PC-3 (cell line): ENCODE results near the gene TMEM87B.

ENCODE experiments used
- EZH2 ChIP-seq: fragments of 300-600 bp; sonication (generic); IDR thresholded peaks from one replicate; pipeline ENCODE4 v1.6.1; 2017; ENCODE audit warnings: antibody characterized with exemption, mild to moderate bottlenecking, low read length; ENCODE audit not compliant: unreplicated experiment
- EZH2phosphoT487 ChIP-seq: fragments of 300-600 bp; sonication (generic); IDR thresholded peaks from 2 replicates; pipeline ENCODE4 v1.6.1; 2018; ENCODE audit warnings: mild to moderate bottlenecking, antibody characterized with exemption, low read length, borderline replicate concordance
- TF ChIP-seq, protein P1 (sequence below): fragments of 300-600 bp; sonication (generic); conservative IDR thresholded peaks from 2 replicates; pipeline ENCODE4 v1.5.1; 2017; ENCODE audit warnings: antibody characterized with exemption, low read depth, mild to moderate bottlenecking, low read length

DNA sequence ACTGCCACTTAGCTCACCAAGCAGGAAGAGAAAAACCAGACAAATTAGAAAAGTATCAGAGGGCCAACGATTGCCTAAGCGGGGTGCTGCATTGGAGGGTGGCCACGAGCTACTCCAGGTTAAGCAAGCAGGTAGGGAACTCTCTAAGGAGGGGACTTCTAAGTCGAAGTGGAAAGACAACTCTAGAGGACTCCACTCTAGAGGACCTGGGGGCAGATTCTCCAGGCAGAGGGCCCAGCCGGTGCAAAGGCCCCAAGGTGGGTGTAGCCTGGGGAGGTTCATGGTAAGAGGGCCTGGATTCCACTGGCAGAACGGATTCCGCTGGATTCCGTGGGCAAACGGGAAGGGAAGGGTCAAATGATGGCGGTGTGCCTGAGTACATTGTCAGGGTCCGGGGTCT lies 95.8 kb downstream of the TMEM87B start:
- TF ChIP-seq, protein P1, sequence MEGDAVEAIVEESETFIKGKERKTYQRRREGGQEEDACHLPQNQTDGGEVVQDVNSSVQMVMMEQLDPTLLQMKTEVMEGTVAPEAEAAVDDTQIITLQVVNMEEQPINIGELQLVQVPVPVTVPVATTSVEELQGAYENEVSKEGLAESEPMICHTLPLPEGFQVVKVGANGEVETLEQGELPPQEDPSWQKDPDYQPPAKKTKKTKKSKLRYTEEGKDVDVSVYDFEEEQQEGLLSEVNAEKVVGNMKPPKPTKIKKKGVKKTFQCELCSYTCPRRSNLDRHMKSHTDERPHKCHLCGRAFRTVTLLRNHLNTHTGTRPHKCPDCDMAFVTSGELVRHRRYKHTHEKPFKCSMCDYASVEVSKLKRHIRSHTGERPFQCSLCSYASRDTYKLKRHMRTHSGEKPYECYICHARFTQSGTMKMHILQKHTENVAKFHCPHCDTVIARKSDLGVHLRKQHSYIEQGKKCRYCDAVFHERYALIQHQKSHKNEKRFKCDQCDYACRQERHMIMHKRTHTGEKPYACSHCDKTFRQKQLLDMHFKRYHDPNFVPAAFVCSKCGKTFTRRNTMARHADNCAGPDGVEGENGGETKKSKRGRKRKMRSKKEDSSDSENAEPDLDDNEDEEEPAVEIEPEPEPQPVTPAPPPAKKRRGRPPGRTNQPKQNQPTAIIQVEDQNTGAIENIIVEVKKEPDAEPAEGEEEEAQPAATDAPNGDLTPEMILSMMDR = no peak
- TF ChIP-seq EZH2 = no peak
- TF ChIP-seq EZH2phosphoT487 = no peak
